A549 (cell line): ENCODE results near the gene SAA2.

Source experiments
- CTCF ChIP-seq: fragments of >200 bp; sonication (Bioruptor Twin); formaldehyde crosslinking; IDR thresholded peaks from 3 replicates; pipeline ENCODE4 v1.5.1; 2016
- ELK1 ChIP-seq: fragments of 150-350 bp; IDR thresholded peaks from 2 replicates; pipeline ENCODE4 v1.6.1; 2014; ENCODE audit warnings: low read depth, mild to moderate bottlenecking, low read length
- KDM1A ChIP-seq: fragments of 200-600 bp; sonication (generic); IDR thresholded peaks from 2 replicates; pipeline ENCODE4 v1.6.1; 2016; ENCODE audit warnings: low read depth, mild to moderate bottlenecking
- POLR2A ChIP-seq: IDR thresholded peaks from 2 replicates; pipeline ENCODE4 v1.6.1; 2012; ENCODE audit warnings: mild to moderate bottlenecking, low read length
- RFX5 ChIP-seq: fragments of 450-650 bp; IDR thresholded peaks from 2 replicates; pipeline ENCODE4 v1.7.1; 2014; ENCODE audit warnings: antibody characterized with exemption, mild to moderate bottlenecking, moderate library complexity
- ZFP36 ChIP-seq: fragments of 450-650 bp; IDR thresholded peaks from 2 replicates; pipeline ENCODE4 v1.6.1; 2014; ENCODE audit warnings: borderline replicate concordance; ENCODE audit not compliant: partially characterized antibody

- no peak for TF ChIP-seq CTCF
- TF ChIP-seq POLR2A, result no peak
- no peak for TF ChIP-seq ZFP36
- no peak for TF ChIP-seq ELK1
- no peak for TF ChIP-seq RFX5
- TF ChIP-seq KDM1A, result no peak
Measured at GRCh38 chr11:18253778-18254338, 5.4 kb upstream of the SAA2 start.
